Measurements from ENCODE around the gene NRIP1.

GRCh38 chr21:15003463-15004135, 61.2 kb downstream of the NRIP1 start:
- TF ChIP-seq POLR2A (IDR thresholded peaks at IDR 0.05) (no peak), POLR2AphosphoS5 (IDR thresholded peaks at IDR 0.05) (no peak)

All from prostate gland (tissue), 1 donor.